Endothelial cell of umbilical vein (primary cell): ENCODE results near the gene FGL2. TPM values are rescaled to one million over a fixed set of nuclear protein-coding genes. Genes with fewer than 3 reads are reported as not detected.

ENCODE experiments used
- BruUV-seq: library from RNA; stranded (reverse); fragments of 400-500 nt; replicated peaks from 2 replicates; lab custom pipeline; 2021; lab: Mats Ljungman, UMichigan
- CTCF ChIA-PET: fragments of 300-600, 350-600 bp; sonication (Branson Sonifier 250); formaldehyde crosslinking; loops from one replicate; lab custom pipeline; 2021; ENCODE audit warnings: antibody characterized with exemption, inconsistent platforms; lab: Charles Lee
- POLR2A ChIA-PET: fragments of 300-600, 350-600 bp; sonication (Branson Sonifier 250); formaldehyde crosslinking; loops from one replicate; lab custom pipeline; 2021; ENCODE audit warnings: antibody characterized with exemption, inconsistent platforms; lab: Charles Lee
- DNase-seq: peaks from one replicate; pipeline ENCODE4 v3.0.0-alpha.2; 2011; ENCODE audit warnings: low read depth, low spot score
- FAIRE-seq: peaks from 2 replicates; lab custom pipeline; 2011; peaks lifted over from hg19 to GRCh38; lab: Jason Lieb, UNC
- H2AFZ ChIP-seq: 2 replicates; pipeline ENCODE4 v1.6.0; 2012; ENCODE audit warnings: low read depth, low read length, control low read depth, inconsistent platforms
- H3K27ac ChIP-seq: 2 replicates; pipeline ENCODE4 v1.5.1; 2011; ENCODE audit warnings: low read depth, mild to moderate bottlenecking, control low read depth, low read length, moderate library complexity; ENCODE audit not compliant: insufficient read depth
- H3K27me3 ChIP-seq, 2 experiments: 2 replicates each; pipeline versions ENCODE4 v1.6.0 to v1.6.1; 2011; ENCODE audit warnings: low read length in 2 of 2, mixed read lengths in 1 of 2; ENCODE audit not compliant: control insufficient read depth in 2 of 2, insufficient read depth in 2 of 2
- H3K36me3 ChIP-seq, 2 experiments: 2 replicates in 1 of 2; 3 replicates in 1 of 2; pipeline ENCODE4 v1.5.1; 2011; ENCODE audit warnings: low read length in 2 of 2, mild to moderate bottlenecking in 1 of 2, moderate library complexity in 1 of 2; ENCODE audit not compliant: control insufficient read depth in 2 of 2, insufficient read depth in 2 of 2; ENCODE audit errors: extremely low read depth in 1 of 2
- H3K4me1 ChIP-seq: 3 replicates; pipeline ENCODE4 v1.5.1; 2011; ENCODE audit warnings: mild to moderate bottlenecking, low read length; ENCODE audit not compliant: control insufficient read depth, insufficient read depth; ENCODE audit errors: extremely low read depth
- H3K4me2 ChIP-seq: 2 replicates; pipeline ENCODE4 v1.6.1; 2011; ENCODE audit warnings: low read length, control low read depth, mixed read lengths; ENCODE audit not compliant: insufficient read depth
- H3K4me3 ChIP-seq, 3 experiments: fragments of 200-600 bp in 1 of 3; sonication (generic), shearing (Covaris generic) in 1 of 3; replicated peaks in 1 of 3; 2 replicates each; pipeline ENCODE4 v1.5.1; 2011 to 2016; ENCODE audit warnings: control low read depth in 3 of 3, low read length in 3 of 3, mild to moderate bottlenecking in 2 of 3, inconsistent platforms in 1 of 3, low read depth in 1 of 3, moderate library complexity in 1 of 3; ENCODE audit not compliant: insufficient read depth in 1 of 3
- H3K79me2 ChIP-seq: 2 replicates; pipeline ENCODE4 v1.6.0; 2012; ENCODE audit warnings: low read length, inconsistent platforms; ENCODE audit not compliant: control insufficient read depth, insufficient read depth
- H3K9ac ChIP-seq: replicated peaks from 2 replicates; pipeline ENCODE3; 2011; ENCODE audit warnings: low read length, control low read depth; ENCODE audit not compliant: insufficient read depth; ENCODE audit errors: extremely low read depth
- H3K9me1 ChIP-seq: replicated peaks from 3 replicates; pipeline ENCODE4 v1.6.0; 2011; ENCODE audit warnings: mild to moderate bottlenecking, low read length; ENCODE audit not compliant: control insufficient read depth, insufficient read depth; ENCODE audit errors: extremely low read depth
- H3K9me3 ChIP-seq: replicated peaks from 2 replicates; pipeline ENCODE4 v1.5.1; 2012; ENCODE audit warnings: low read length, inconsistent platforms; ENCODE audit not compliant: control insufficient read depth, insufficient read depth
- H4K20me1 ChIP-seq: replicated peaks from 2 replicates; pipeline ENCODE3; 2011; ENCODE audit warnings: mild to moderate bottlenecking, low read length; ENCODE audit not compliant: control insufficient read depth, insufficient read depth; ENCODE audit errors: extremely low read depth
- EZH2 ChIP-seq: IDR thresholded peaks from 2 replicates; pipeline ENCODE4 v1.6.1; 2012; ENCODE audit warnings: borderline replicate concordance, low read depth, mild to moderate bottlenecking, moderate library complexity, low read length, inconsistent platforms; ENCODE audit not compliant: severe bottlenecking
- GATA2 ChIP-seq: IDR thresholded peaks from 2 replicates; pipeline ENCODE4 v1.7.0; 2011; ENCODE audit warnings: low read depth, mild to moderate bottlenecking, moderate library complexity, mixed read lengths, low read length; ENCODE audit not compliant: insufficient read length, insufficient read depth
- POLR2A ChIP-seq: IDR thresholded peaks from 2 replicates; pipeline ENCODE4 v1.6.1; 2012; ENCODE audit warnings: low read depth, mild to moderate bottlenecking, control low read depth, low read length
- dilution Hi-C: fragments of 300-500 bp; cut with MboI; formaldehyde crosslinking; loops from one replicate; pipeline ENCODE4 v1.15.0; 2019; ENCODE audit warnings: low sequenced_read_pairs; ENCODE audit not compliant: extremely low pct_ligation_motif_present
- intact Hi-C: fragments of 100-400 bp; cut with micrococcal nuclease; formaldehyde crosslinking; loops from one replicate; pipeline ENCODE4 v1.10.0; 2022
- polyA plus RNA-seq, 4 experiments: library from polyadenylated mRNA; depleted of rRNA in 3 of 4; stranded (reverse) in 3 of 4; unstranded in 1 of 4; fragments of >200 nt; gene quantifications; 2 replicates each; pipeline versions ENCODE4 v1.2.1 to v1.2.3, GENCODE V29; 2011 to 2012; ENCODE audit warnings: missing spikeins in 1 of 4
- total RNA-seq: library from RNA; stranded (reverse); gene quantifications from 2 replicates; pipeline ENCODE4 v1.2.3, GENCODE V29; 2021
- TF ChIP-seq, protein P1 (sequence below): IDR thresholded peaks from 2 replicates; pipeline ENCODE4 v1.6.1; 2011; ENCODE audit not compliant: insufficient read depth, insufficient read length
- TF ChIP-seq, protein P2 (sequence below), 2 donors: IDR thresholded peaks; 1 replicate in 1 of 2; 2 replicates in 1 of 2; pipeline ENCODE4 v1.5.1; 2011; ENCODE audit warnings: low read length in 2 of 2, mild to moderate bottlenecking in 2 of 2, moderate library complexity in 2 of 2, control low read depth in 1 of 2, inconsistent platforms in 1 of 2, low read depth in 1 of 2; ENCODE audit not compliant: insufficient read depth in 1 of 2; ENCODE audit errors: extremely low read depth in 1 of 2

Gene FGL2
- total and polyA plus RNA-seq, 2 donors (not counting 3 experiments of a cell fraction or from before 2014, with no cell fraction given) = not detected

DNA sequence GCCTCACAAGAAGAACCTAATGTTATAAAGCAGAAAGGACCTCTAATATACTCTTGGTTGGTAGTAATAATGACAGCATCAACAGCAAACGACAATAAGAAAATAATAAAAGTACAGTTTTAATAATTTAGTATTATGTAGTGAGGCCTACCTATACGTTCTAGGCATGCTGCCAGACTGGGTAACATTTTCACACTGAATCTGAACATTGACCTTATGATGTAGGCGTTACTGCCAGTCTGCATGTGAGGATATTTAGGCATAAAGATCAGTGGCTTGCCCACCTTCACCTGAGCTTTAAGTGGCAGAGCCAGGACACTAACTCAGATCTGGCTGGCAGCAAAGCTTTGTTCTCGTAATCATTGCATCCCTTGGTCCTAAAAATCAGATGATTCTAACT lies 2.5 kb downstream of the FGL2 start:
- no peaks in the 10 kb centered on the region for H3K4me1 ChIP-seq
- dilution Hi-C loops = no loop called here
- no peaks in the 10 kb centered on the region for H3K9me1 ChIP-seq
- H2AFZ ChIP-seq = no peak overlapping the region
- H3K79me2 ChIP-seq = no peaks in the 10 kb centered on the region
- BruUV-seq = no TSS peak
- ChIA-PET POLR2A (no interaction called here), CTCF (no interaction called here)
- no peak overlapping the region for H3K9ac ChIP-seq
- intact Hi-C loops = no loop called here
- no peaks in the 10 kb centered on the region for H4K20me1 ChIP-seq
- H3K36me3 ChIP-seq = no peaks in the 10 kb centered on the region
- H3K4me2 ChIP-seq = no peak overlapping the region
- no peak for FAIRE-seq
- DNase-seq = no peak
- no peak overlapping the region for H3K4me3 ChIP-seq
- H3K9me3 ChIP-seq = no peaks in the 10 kb centered on the region
- TF ChIP-seq, protein P1, sequence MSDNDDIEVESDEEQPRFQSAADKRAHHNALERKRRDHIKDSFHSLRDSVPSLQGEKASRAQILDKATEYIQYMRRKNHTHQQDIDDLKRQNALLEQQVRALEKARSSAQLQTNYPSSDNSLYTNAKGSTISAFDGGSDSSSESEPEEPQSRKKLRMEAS = no peak
- TF ChIP-seq GATA2 (no peak), POLR2A (no peak), EZH2 (no peak)
- TF ChIP-seq, protein P2, sequence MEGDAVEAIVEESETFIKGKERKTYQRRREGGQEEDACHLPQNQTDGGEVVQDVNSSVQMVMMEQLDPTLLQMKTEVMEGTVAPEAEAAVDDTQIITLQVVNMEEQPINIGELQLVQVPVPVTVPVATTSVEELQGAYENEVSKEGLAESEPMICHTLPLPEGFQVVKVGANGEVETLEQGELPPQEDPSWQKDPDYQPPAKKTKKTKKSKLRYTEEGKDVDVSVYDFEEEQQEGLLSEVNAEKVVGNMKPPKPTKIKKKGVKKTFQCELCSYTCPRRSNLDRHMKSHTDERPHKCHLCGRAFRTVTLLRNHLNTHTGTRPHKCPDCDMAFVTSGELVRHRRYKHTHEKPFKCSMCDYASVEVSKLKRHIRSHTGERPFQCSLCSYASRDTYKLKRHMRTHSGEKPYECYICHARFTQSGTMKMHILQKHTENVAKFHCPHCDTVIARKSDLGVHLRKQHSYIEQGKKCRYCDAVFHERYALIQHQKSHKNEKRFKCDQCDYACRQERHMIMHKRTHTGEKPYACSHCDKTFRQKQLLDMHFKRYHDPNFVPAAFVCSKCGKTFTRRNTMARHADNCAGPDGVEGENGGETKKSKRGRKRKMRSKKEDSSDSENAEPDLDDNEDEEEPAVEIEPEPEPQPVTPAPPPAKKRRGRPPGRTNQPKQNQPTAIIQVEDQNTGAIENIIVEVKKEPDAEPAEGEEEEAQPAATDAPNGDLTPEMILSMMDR (IDR thresholded peaks at IDR 0.05; ENCODE audit: extremely low read depth in 1 of 2, insufficient read depth in 1 of 2, low read depth in 1 of 2, low read length in 2 of 2) = no peak
- no peak overlapping the region for H3K27ac ChIP-seq
- H3K27me3 ChIP-seq = peaks cover 0 to 7% of the 10 kb centered on the region in 2 experiments
